ENCODE measurements around the gene ACTG2. TPM values are rescaled to one million over a fixed set of nuclear protein-coding genes. Genes with fewer than 3 reads are reported as not detected.
A peak's percentile ranks its signal among the peaks of the same experiment; 100 is the strongest.

ACTG2 gene
- total RNA-seq, 4 donors from 2014 or later, result 394 to 3,499 (median 729) TPM

GRCh38 chr2:73908689-73909652 is 16.2 kb downstream of the ACTG2 start:
- intact Hi-C loops (cut with DNase I; ENCODE audit: low total_unique reads), result no loop called here

GRCh38 chr2:73910873-73911547 is 18.2 kb downstream of the ACTG2 start:
- TF ChIP-seq EP300 (IDR thresholded peaks at IDR 0.05; ENCODE audit: low read depth) (no peak), CTCF (IDR thresholded peaks at IDR 0.05) (no peak), POLR2AphosphoS5 (IDR thresholded peaks at IDR 0.05) (no peak), POLR2A (IDR thresholded peaks at IDR 0.05) (no peak)
- no peak for DNase-seq
- Histone ChIP-seq H3K27me3 (no peaks in the 10 kb centered on the region), H3K27ac (peak overlapping the region in 3 of 4 donors; percentile 39 to 89 (median 40)), H3K4me1 (peaks cover 0 to 9% (median 2%) of the 10 kb centered on the region in 4 donors), H3K36me3 (peaks cover 0 to 9% (median 0%) of the 10 kb centered on the region in 4 donors), H3K9me3 (no peaks in the 10 kb centered on the region), H3K4me3 (no peak overlapping the region)
- intact Hi-C loops (cut with DNase I; ENCODE audit: low total_unique reads), result no loop called here
- 58 to 78% methylated on average over 3 to 6 of the region's 6 CpGs for WGBS, 2 donors (ENCODE audit: low coverage in 1 of 2)
- in situ Hi-C loops (cut with MboI; ENCODE audit: low pct_ligation_motif_present in 1 of 4, low pct_unique_long_range_greater_than_20kb in 1 of 4, low sequenced_read_pairs in 3 of 4), result no loop called here

More at GRCh38 chr2:73908689-73909652, 16.2 kb downstream of the ACTG2 start:
- peaks cover 0 to 9% (median 0%) of the 10 kb centered on the region in 4 donors for H3K36me3 ChIP-seq
- peak in 2 of 3 donors; percentile 49 to 83 for TF ChIP-seq POLR2AphosphoS5 (IDR thresholded peaks at IDR 0.05)
- TF ChIP-seq EP300 (IDR thresholded peaks at IDR 0.05; ENCODE audit: low read depth), result no peak
- H3K9me3 ChIP-seq, result no peaks in the 10 kb centered on the region
- 72 to 75% methylated on average over 10 of the region's 10 CpGs for WGBS, 2 donors (ENCODE audit: low coverage in 1 of 2)
- peak overlapping the region in 3 of 4 donors; percentile 42 to 89 (median 61) for H3K27ac ChIP-seq
- H3K27me3 ChIP-seq, result no peaks in the 10 kb centered on the region
- no peak for DNase-seq
- in situ Hi-C loops (cut with MboI; ENCODE audit: low pct_ligation_motif_present in 1 of 4, low pct_unique_long_range_greater_than_20kb in 1 of 4, low sequenced_read_pairs in 3 of 4), result no loop called here
- peaks cover 0 to 9% (median 2%) of the 10 kb centered on the region in 4 donors for H3K4me1 ChIP-seq
- no peak overlapping the region for H3K4me3 ChIP-seq

DNA sequence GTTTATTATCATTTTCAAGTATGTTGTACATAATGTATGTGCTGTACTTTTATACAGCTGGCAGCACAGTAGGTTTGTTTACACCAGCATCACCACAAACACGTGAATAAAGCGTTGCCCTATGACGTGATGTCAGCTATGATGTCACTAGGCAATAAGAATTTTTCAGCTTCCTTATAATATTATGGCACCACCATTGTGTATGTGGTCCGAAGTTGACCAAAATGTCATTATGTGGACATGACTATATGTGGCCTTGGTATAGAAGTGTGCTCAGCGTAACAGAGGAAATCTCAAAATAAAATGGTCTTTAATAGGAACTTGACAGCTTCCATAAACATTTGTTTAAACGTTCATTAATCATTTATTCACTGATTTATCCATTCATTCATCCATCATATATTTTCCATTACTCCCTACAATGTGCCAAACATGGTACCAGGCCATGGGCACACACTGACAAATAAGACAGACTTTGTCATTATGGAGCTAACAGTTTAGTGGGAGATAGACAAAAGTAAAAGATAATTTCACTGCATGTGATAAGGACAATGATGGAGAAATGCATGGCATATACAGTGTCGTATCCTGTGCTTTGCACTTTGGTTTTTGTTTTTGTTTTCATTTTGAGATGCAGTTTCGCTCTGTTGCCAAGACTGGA is 18.9 kb downstream of the ACTG2 start:
- no peak for DNase-seq
- H3K27me3 ChIP-seq, result no peaks in the 10 kb centered on the region
- intact Hi-C loops (cut with DNase I; ENCODE audit: low total_unique reads), result no loop called here
- peaks cover 0 to 9% (median 0%) of the 10 kb centered on the region in 4 donors for H3K36me3 ChIP-seq
- peak overlapping the region in 3 of 4 donors; percentile 39 to 89 (median 40) for H3K27ac ChIP-seq
- H3K9me3 ChIP-seq, result no peaks in the 10 kb centered on the region
- WGBS, 2 donors (ENCODE audit: low coverage in 1 of 2), result 69 to 80% methylated on average over 8 of the region's 8 CpGs
- peak; percentile 14 to 48 (median 17) for TF ChIP-seq POLR2AphosphoS5 (IDR thresholded peaks at IDR 0.05)
- no peak for TF ChIP-seq EP300 (IDR thresholded peaks at IDR 0.05; ENCODE audit: low read depth)
- in situ Hi-C loops (cut with MboI; ENCODE audit: low pct_ligation_motif_present in 1 of 4, low pct_unique_long_range_greater_than_20kb in 1 of 4, low sequenced_read_pairs in 3 of 4), result no loop called here
- H3K4me3 ChIP-seq, result no peak overlapping the region
- peaks cover 0 to 9% (median 2%) of the 10 kb centered on the region in 4 donors for H3K4me1 ChIP-seq

GRCh38 chr2:73913414-73914054 is 20.7 kb downstream of the ACTG2 start:
- H3K4me1 ChIP-seq, result no peaks in the 10 kb centered on the region
- 90 to 100% methylated on average over 1 to 8 of the region's 8 CpGs for WGBS, 2 donors (ENCODE audit: low coverage in 1 of 2)
- no peak for DNase-seq
- peaks cover 0 to 9% (median 0%) of the 10 kb centered on the region in 4 donors for H3K36me3 ChIP-seq
- H3K27ac ChIP-seq, result peak overlapping the region in 3 of 4 donors; percentile 41 to 89 (median 54)
- in situ Hi-C loops (cut with MboI; ENCODE audit: low pct_ligation_motif_present in 1 of 4, low pct_unique_long_range_greater_than_20kb in 1 of 4, low sequenced_read_pairs in 3 of 4), result no loop called here
- intact Hi-C loops (cut with DNase I; ENCODE audit: low total_unique reads), result no loop called here
- no peak overlapping the region for H3K4me3 ChIP-seq
- H3K9me3 ChIP-seq, result no peaks in the 10 kb centered on the region
- H3K27me3 ChIP-seq, result no peaks in the 10 kb centered on the region
- peak in 2 of 3 donors; percentile 24 to 54 for TF ChIP-seq POLR2AphosphoS5 (IDR thresholded peaks at IDR 0.05)
- TF ChIP-seq POLR2A (IDR thresholded peaks at IDR 0.05), result no peak

- intact Hi-C loops (cut with DNase I; ENCODE audit: low total_unique reads) (no loop called here), in situ Hi-C loops (cut with MboI; ENCODE audit: low pct_ligation_motif_present in 1 of 4, low pct_unique_long_range_greater_than_20kb in 1 of 4, low sequenced_read_pairs in 3 of 4) (no loop called here)
- Histone ChIP-seq H3K36me3 (peaks cover 0 to 6% (median 0%) of the 10 kb centered on the region in 4 donors), H3K4me1 (no peaks in the 10 kb centered on the region), H3K4me3 (no peak overlapping the region), H3K27ac (peak overlapping the region in 3 of 4 donors; percentile 41 to 89 (median 54)), H3K27me3 (no peaks in the 10 kb centered on the region), H3K9me3 (no peaks in the 10 kb centered on the region)
- 79 to 83% methylated on average over 1 to 4 of the region's 4 CpGs for WGBS, 2 donors (ENCODE audit: low coverage in 1 of 2)
- TF ChIP-seq CTCF (IDR thresholded peaks at IDR 0.05), result no peak
- peak in 1 of 3 donors; percentile 16 for TF ChIP-seq POLR2AphosphoS5 (IDR thresholded peaks at IDR 0.05)
- no peak for DNase-seq
Measured at GRCh38 chr2:73914667-73915066, 21.9 kb downstream of the ACTG2 start.

Data from transverse colon (tissue), 4 donors.